ENCODE measurements around the gene PGC. TPM values are rescaled to one million over a fixed set of nuclear protein-coding genes. Genes with fewer than 3 reads are reported as not detected.
"Not testable (repeated sequence)": the region's sequence is repeated elsewhere in the genome, so short reads cannot be mapped to it uniquely, and the experiment has no call there.

PGC gene
- total RNA-seq, 8 experiments from 2014 or later, result 0.14 to 0.95 (median 0.25) TPM; not detected in 5

DNA sequence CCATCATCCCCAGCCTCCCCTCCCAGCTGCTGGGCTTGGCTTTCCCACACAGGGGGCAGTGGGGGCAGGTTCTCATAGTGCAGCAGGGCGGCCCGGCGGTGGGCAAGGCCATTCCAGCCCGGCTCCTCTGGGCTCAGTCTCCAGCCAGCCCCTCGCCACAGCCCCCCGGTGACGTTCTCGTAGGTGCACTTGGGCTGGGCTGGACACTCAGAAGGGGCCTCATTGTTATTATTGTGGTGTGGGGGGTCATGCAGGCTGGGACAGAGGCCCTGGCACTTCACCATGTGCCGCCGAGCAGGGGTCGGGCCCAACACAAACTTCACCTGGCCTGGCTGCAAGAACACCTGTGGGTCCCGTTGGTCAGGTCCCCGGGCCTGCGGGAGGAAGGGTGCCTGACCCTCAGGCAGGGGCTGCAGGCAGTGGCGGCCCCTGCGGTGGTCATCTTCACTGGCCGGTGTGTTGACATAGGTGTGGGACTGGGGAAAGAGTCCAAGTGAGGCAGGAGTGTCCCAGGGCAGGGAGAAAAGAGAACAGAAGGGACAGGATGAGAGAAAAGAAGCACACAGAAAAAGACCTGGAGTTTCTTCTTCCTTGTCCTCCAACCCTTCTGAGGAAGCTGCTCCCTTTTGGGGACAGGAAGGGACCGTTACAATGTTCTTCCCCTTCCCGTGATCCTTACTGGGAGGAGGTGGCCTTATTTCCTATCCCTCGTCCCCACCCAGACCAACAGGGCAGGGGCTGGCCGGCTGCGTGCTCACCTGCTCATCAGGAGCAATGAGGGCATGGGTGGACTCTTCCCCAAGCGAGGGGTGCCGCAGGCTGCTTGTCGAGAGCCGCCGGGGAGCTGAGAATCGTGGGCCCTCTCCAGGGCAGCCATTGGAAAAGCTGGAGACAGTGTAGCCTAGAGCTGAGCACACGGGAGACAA, 24.1 kb upstream of the PGC start:
- no peak overlapping the region for H3K27ac ChIP-seq
- in situ Hi-C loops (cut with MboI; ENCODE audit: low pct_unique_long_range_greater_than_20kb in 2 of 9, low sequenced_read_pairs in 9 of 9, unreplicated experiment in 9 of 9), result loop anchor here in 1 of 9 experiments (10.0 kb wide), 1 partner anchor 273 kb away; no protein-coding TSS in a partner anchor
- H3K4me1 ChIP-seq (replicated peaks in 1 of 2), result peaks cover 0 to 2% of the 10 kb centered on the region in 2 donors
- H3K4me3 ChIP-seq, result no peak overlapping the region
- peak in 2 of 8 experiments; percentile 4 to 9 for ATAC-seq (replicated peaks in 6 of 8)
- 50 to 91% (median 80%) methylated on average over 2 to 12 of the region's 29 CpGs; no CpG with 5 or more reads in 3 of the 10 experiments for WGBS, 10 experiments

- no peak overlapping the region for H3K27ac ChIP-seq
- H3K4me1 ChIP-seq (replicated peaks in 1 of 2), result peaks cover 0 to 2% of the 10 kb centered on the region in 2 donors
- ATAC-seq (replicated peaks in 6 of 8), result no peak
- H3K4me3 ChIP-seq, result no peak overlapping the region
- in situ Hi-C loops (cut with MboI; ENCODE audit: low pct_unique_long_range_greater_than_20kb in 2 of 9, low sequenced_read_pairs in 9 of 9, unreplicated experiment in 9 of 9), result loop anchor here in 1 of 9 experiments (10.0 kb wide), 1 partner anchor 274 kb away; no protein-coding TSS in a partner anchor
- 80 to 100% (median 80%) methylated on average over 1 to 3 of the region's 30 CpGs; no CpG with 5 or more reads in 7 of the 10 experiments for WGBS, 10 experiments
Observed at GRCh38 chr6:41770381-41771057, 23.3 kb upstream of the PGC start.

DNA sequence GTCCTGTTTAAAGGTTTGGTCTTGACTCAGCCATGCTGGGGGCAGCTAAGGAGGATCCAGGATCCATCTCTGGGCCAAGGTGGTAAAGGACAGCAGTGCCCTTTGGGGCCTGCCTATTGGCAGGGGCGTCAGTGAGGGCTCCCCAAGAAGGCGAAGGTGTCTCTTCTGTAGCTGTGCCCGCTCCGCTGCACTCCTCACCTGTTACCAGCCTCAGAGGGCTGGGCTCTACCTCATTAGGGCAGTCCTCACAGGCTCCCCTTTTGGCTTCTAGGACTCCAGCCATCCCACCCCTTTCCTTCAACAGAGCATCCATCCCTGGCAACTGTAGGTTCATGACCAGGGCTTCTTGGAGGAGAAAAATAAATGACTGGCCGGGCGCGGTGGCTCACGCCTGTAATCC, 22.2 kb upstream of the PGC start:
- Histone ChIP-seq H3K4me3 (no peak overlapping the region), H3K27ac (no peak overlapping the region), H3K4me1 (replicated peaks in 1 of 2) (peaks cover 0 to 2% of the 10 kb centered on the region in 2 donors)
- ATAC-seq (replicated peaks in 6 of 8), result no peak
- in situ Hi-C loops (cut with MboI; ENCODE audit: low pct_unique_long_range_greater_than_20kb in 2 of 9, low sequenced_read_pairs in 9 of 9, unreplicated experiment in 9 of 9), result no loop called here
- WGBS, 10 experiments, result 79 to 95% (median 93%) methylated on average over 4 to 7 of the region's 8 CpGs; no CpG with 5 or more reads in 7 of the 10 experiments

DNA sequence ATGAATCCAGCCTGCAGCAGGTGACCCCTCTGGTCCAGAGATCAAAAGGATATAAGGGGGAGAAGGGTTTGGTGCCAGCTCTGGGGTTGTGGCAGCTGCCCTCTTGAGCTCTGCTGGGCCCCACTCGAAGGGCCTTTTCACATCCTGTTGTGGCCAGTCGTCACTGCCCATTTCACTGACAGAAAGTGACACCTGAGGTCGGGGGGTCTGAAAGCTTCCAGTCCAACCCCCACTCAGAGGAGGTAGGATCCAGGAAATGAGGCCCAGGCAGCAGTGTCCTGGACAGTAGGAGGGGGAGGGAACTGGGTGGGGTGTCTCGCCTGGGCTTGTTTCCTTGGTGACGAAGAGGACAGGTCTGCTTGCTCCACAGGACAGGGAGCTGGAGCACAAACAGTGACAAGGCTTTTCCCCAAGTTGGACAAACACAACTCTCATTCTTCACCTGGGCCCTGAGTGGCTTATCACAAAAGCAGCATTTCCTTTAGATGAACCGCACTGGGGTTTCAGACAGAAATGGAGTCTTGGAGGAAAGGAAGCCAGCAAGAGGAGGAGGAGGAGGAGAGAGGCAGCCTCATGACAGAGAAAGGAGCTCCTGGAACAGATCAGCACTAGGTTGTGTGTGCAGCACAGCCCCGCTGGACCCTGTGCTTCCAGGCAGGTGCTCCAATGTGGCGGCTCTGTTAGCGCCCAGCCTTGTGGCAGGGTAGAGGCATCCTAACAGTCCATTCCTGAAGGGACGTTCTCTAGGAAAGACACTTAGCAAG, 21.5 kb upstream of the PGC start:
- Histone ChIP-seq H3K4me1 (replicated peaks in 1 of 2) (peaks cover 0 to 8% of the 10 kb centered on the region in 2 donors), H3K4me3 (no peak overlapping the region), H3K27ac (no peak overlapping the region)
- in situ Hi-C loops (cut with MboI; ENCODE audit: low pct_unique_long_range_greater_than_20kb in 2 of 9, low sequenced_read_pairs in 9 of 9, unreplicated experiment in 9 of 9), result no loop called here
- ATAC-seq (replicated peaks in 6 of 8), result peak in 6 of 8 experiments; percentile 25 to 66 (median 36)
- WGBS, 10 experiments, result 78 to 100% (median 89%) methylated on average over 2 to 5 of the region's 10 CpGs; no CpG with 5 or more reads in 4 of the 10 experiments

- ATAC-seq (replicated peaks in 6 of 8), result peak; percentile 36 to 97 (median 64)
- no peak overlapping the region for H3K27ac ChIP-seq
- in situ Hi-C loops (cut with MboI; ENCODE audit: low pct_unique_long_range_greater_than_20kb in 2 of 9, low sequenced_read_pairs in 9 of 9, unreplicated experiment in 9 of 9), result no loop called here
Observed at GRCh38 chr6:41767112-41767833, 20.1 kb upstream of the PGC start.

DNA sequence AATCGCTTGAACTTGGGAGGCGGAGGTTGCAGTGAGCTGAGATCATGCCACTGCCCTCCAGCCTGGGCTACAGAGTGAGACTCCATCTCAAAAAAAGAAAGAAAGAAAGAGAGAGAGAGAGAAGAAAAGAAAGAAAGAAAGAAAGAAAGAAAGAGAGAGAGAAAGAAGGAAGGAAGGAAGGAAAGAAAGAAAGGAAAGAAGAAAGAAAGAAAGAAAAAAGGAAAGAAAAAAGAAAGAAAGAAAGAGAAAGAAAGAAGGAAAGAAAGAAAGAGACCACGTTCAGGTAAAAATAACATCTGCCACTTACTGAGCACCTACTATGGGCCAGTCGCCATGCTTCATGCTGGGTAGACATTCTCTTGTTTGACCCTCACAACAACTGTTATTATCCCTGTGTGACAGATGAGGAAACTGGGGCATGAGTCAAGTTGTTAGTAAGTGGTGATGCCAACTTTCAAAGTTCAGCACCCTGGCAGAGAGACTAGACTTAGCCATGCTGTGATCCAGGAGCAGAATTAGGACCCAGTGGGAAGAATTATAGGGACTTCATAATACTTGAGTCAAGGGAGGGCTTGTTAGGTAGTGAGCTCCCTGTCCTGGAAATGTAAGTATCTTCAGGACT, 19.0 kb upstream of the PGC start:
- ATAC-seq (replicated peaks in 6 of 8); H3K27ac ChIP-seq; in situ Hi-C loops (cut with MboI; ENCODE audit: low pct_unique_long_range_greater_than_20kb in 2 of 9, low sequenced_read_pairs in 9 of 9, unreplicated experiment in 9 of 9); H3K4me3 ChIP-seq: not testable (repeated sequence)
- WGBS, 10 experiments, result 69 to 93% (median 81%) methylated on average over 2 to 4 of the region's 4 CpGs
- H3K4me1 ChIP-seq (replicated peaks in 1 of 2), result peaks cover 0 to 10% of the 10 kb centered on the region in 2 donors

More at GRCh38 chr6:41767112-41767833, 20.1 kb upstream of the PGC start:
- 7 to 90% (median 26%) methylated on average over 1 to 6 of the region's 12 CpGs; no CpG with 5 or more reads in 3 of the 10 experiments for WGBS, 10 experiments
- H3K4me1 ChIP-seq (replicated peaks in 1 of 2), result peaks cover 0 to 10% of the 10 kb centered on the region in 2 donors
- no peak overlapping the region for H3K4me3 ChIP-seq

DNA sequence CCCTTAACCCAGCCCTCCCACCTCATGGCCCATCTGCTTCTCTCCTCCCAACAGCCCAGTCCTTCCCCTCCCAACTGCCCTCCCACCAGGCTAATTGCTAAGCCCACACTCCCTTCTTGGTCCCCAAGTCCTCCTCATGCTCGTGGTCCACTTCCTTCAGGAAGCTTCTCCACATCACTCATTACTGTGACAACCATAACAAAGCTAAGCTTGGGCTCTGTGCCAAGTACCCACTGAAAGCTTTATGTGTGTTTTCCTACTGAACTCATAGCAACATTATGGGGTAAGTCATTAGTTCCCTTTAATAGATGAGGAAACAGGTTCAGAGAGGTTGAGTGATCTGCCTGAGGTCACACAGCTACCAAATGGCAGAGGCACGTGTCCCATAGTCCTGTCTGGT, 16.3 kb upstream of the PGC start:
- WGBS, 10 experiments, result 20 to 60% methylated on average over 1 to 2 of the region's 2 CpGs; no CpG with 5 or more reads in 8 of the 10 experiments
- Histone ChIP-seq H3K4me1 (replicated peaks in 1 of 2) (peaks cover 0 to 8% of the 10 kb centered on the region in 2 donors), H3K4me3 (no peak overlapping the region), H3K27ac (no peak overlapping the region)
- in situ Hi-C loops (cut with MboI; ENCODE audit: low pct_unique_long_range_greater_than_20kb in 2 of 9, low sequenced_read_pairs in 9 of 9, unreplicated experiment in 9 of 9), result no loop called here
- ATAC-seq (replicated peaks in 6 of 8), result peak in 2 of 8 experiments; percentile 14 to 16

- ATAC-seq (replicated peaks in 6 of 8), result no peak
- in situ Hi-C loops (cut with MboI; ENCODE audit: low pct_unique_long_range_greater_than_20kb in 2 of 9, low sequenced_read_pairs in 9 of 9, unreplicated experiment in 9 of 9), result no loop called here
- Histone ChIP-seq H3K27ac (no peak overlapping the region), H3K4me3 (no peak overlapping the region), H3K4me1 (replicated peaks in 1 of 2) (peaks cover 8 to 10% of the 10 kb centered on the region in 2 donors)
- WGBS, 10 experiments, result 50 to 67% (median 60%) methylated on average over 1 to 2 of the region's 2 CpGs; no CpG with 5 or more reads in 7 of the 10 experiments
Observed at GRCh38 chr6:41759905-41760579, 12.8 kb upstream of the PGC start.

GRCh38 chr6:41759106-41759904, 12.1 kb upstream of the PGC start:
- no peak for ATAC-seq (replicated peaks in 6 of 8)
- in situ Hi-C loops (cut with MboI; ENCODE audit: low pct_unique_long_range_greater_than_20kb in 2 of 9, low sequenced_read_pairs in 9 of 9, unreplicated experiment in 9 of 9), result no loop called here
- Histone ChIP-seq H3K4me1 (replicated peaks in 1 of 2) (peaks cover 8 to 10% of the 10 kb centered on the region in 2 donors), H3K27ac (no peak overlapping the region), H3K4me3 (no peak overlapping the region)
- WGBS, 10 experiments, result 60 to 100% (median 82%) methylated on average over 1 to 6 of the region's 13 CpGs; no CpG with 5 or more reads in 3 of the 10 experiments

DNA sequence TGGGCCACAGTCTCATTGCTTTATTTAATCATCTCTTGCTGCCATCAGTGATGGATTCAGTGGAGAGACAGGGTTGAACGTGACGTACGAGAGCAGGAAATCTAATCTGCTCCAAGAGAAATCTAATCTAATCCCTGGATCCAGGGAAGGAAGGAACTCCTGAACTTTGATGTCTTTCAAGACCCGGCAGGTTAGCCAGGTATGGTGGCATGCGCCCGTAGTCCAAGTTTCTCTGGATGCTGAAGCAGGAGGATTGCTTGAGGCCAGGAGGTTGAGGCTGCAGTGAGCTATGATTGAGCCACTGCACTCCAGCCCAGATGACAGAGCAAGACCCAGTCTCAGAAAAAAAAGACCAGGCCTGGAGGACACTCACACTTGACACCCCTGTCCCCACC, 11.4 kb upstream of the PGC start:
- Histone ChIP-seq H3K27ac (no peak overlapping the region), H3K4me3 (no peak overlapping the region), H3K4me1 (replicated peaks in 1 of 2) (peaks cover 1 to 10% of the 10 kb centered on the region in 2 donors)
- WGBS, 10 experiments, result 75 to 100% (median 80%) methylated on average over 1 to 5 of the region's 6 CpGs; no CpG with 5 or more reads in 3 of the 10 experiments
- ATAC-seq (replicated peaks in 6 of 8), result no peak
- in situ Hi-C loops (cut with MboI; ENCODE audit: low pct_unique_long_range_greater_than_20kb in 2 of 9, low sequenced_read_pairs in 9 of 9, unreplicated experiment in 9 of 9), result no loop called here
